Stomach (tissue), 9 donors: ENCODE results near the gene DOCK6. TPM values are rescaled to one million over a fixed set of nuclear protein-coding genes. Genes with fewer than 3 reads are reported as not detected.

Source experiments
- DNase-seq, 2 donors: peaks; one replicate each; pipeline versions ENCODE4 v3.0.0 to v3.0.0-alpha.2; 2013 to 2019
- H3K27ac ChIP-seq, 5 donors: fragments of 200-600 bp in 4 of 5; sonication (generic) in 4 of 5; one replicate each; pipeline ENCODE4 v1.5.1; 2013 to 2019; ENCODE audit warnings: mild to moderate bottlenecking in 1 of 5, moderate library complexity in 1 of 5
- H3K27me3 ChIP-seq, 3 donors: fragments of 200-600 bp; sonication (generic); one replicate each; pipeline ENCODE4 v1.5.1; 2017 to 2019; ENCODE audit warnings: mixed run types in 1 of 3
- H3K36me3 ChIP-seq, 4 donors: fragments of 200-600 bp; sonication (generic); 1 replicate in 3 of 4; 2 replicates in 1 of 4; pipeline ENCODE4 v1.5.1; 2016 to 2019
- H3K4me1 ChIP-seq, 4 donors: fragments of 200-600 bp; sonication (generic); one replicate each; pipeline ENCODE4 v1.5.1; 2016 to 2019
- H3K4me3 ChIP-seq, 4 donors: fragments of 200-600 bp; sonication (generic) in 3 of 4; one replicate each; pipeline ENCODE4 v1.5.1; 2016 to 2019; ENCODE audit warnings: mild to moderate bottlenecking in 1 of 4
- H3K9me3 ChIP-seq, 4 donors: fragments of 200-600 bp; sonication (generic); one replicate each; pipeline ENCODE4 v1.5.1; 2016 to 2019
- EP300 ChIP-seq: sonication (generic); formaldehyde crosslinking; IDR thresholded peaks from one replicate; pipeline ENCODE4 v1.6.1; 2017; ENCODE audit warnings: antibody characterized with exemption
- POLR2A ChIP-seq, 4 donors: fragments of 450-650 bp; IDR thresholded peaks; one replicate each; pipeline ENCODE4 v1.6.1; 2016; ENCODE audit warnings: antibody characterized with exemption in 4 of 4, control low read depth in 2 of 4, mild to moderate bottlenecking in 1 of 4, moderate library complexity in 1 of 4
- POLR2AphosphoS5 ChIP-seq, 3 donors: sonication (generic); formaldehyde crosslinking; IDR thresholded peaks; one replicate each; pipeline ENCODE4 v1.6.1; 2016; ENCODE audit warnings: antibody characterized with exemption in 3 of 3
- WGBS, 5 donors: extraction: QIAGEN DNeasy Blood & Tissue Kit in 3 of 5; methylation state at CpG; one replicate each; pipeline versions ENCODE4 v1.1.5 to v1.1.7; 2013 to 2018; 5-methylcytosine and 5-hydroxymethylcytosine counted together
- intact Hi-C: fragments of 100-400 bp; cut with DNase I; formaldehyde crosslinking; loops from one replicate; pipeline ENCODE4 v1.15.1; 2023; ENCODE audit warnings: low total_unique reads
- polyA plus RNA-seq, 3 donors: library from polyadenylated mRNA; stranded (reverse); fragments of 200-250 nt; gene quantifications; one replicate each; pipeline ENCODE4 v1.2.3, GENCODE V29; 2013
- total RNA-seq, 5 donors: library from RNA; depleted of rRNA; stranded (reverse); fragments of >200 nt; gene quantifications; one replicate each; pipeline versions ENCODE4 v1.1.0 to v1.2.3, GENCODE V29; 2014 to 2016
- TF ChIP-seq, protein P1 (sequence below), 7 experiments: fragments of 450-650 bp in 4 of 7; fragments of 200-600 bp in 3 of 7; sonication (generic) in 3 of 7; IDR thresholded peaks; one replicate each; pipeline ENCODE4 v1.5.1; 2016 to 2019; ENCODE audit warnings: antibody characterized with exemption in 7 of 7, control low read depth in 2 of 7, mild to moderate bottlenecking in 1 of 7
- donor health status: healthy with polysubstance abuse.
- donor health status: Bipolar disorder and iron deficiency.
- donor health status: healthy.

DOCK6 gene
- total and polyA plus RNA-seq, 8 donors: 21.4 to 243 (median 58.9) TPM

DNA sequence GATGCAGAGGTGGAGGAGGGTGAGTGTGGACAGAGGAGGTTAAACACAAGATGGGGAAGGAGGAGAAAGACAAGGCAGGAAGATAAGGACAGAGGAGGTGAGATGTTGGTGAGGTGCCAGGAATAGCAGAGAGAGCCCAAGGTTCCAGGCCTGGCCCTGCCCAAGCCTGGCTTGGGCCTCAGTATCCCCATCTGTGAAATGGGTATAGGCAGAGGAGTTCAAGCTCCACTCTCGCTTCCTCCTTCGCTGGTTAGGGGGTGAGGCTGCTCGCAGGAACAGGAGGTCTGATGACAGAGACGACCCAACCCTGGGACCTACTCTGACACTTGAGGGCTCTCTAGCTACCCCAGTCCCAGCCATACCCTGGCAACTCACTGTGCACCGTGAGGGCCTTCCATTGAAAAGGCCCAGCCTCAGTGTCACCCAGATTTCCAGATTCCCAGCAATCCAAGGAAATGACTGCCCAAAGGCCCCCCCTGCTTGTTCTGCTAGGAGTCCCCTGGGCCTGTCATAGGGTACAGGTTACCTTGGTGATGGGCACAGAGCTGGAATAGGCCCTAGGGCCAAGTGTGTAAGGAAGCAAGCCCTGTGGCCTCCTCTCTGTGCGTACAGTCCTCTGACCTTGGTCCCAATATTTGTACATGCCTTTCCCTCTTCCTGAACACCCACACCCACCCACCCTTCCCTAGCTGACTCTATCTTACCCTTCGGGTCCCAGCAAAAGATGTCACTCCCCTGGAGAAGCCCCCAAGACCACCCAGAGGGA lies 31.5 kb downstream of the DOCK6 start:
- no peak for TF ChIP-seq POLR2AphosphoS5 (IDR thresholded peaks at IDR 0.05)
- TF ChIP-seq POLR2A (IDR thresholded peaks at IDR 0.05): no peak
- TF ChIP-seq, protein P1, sequence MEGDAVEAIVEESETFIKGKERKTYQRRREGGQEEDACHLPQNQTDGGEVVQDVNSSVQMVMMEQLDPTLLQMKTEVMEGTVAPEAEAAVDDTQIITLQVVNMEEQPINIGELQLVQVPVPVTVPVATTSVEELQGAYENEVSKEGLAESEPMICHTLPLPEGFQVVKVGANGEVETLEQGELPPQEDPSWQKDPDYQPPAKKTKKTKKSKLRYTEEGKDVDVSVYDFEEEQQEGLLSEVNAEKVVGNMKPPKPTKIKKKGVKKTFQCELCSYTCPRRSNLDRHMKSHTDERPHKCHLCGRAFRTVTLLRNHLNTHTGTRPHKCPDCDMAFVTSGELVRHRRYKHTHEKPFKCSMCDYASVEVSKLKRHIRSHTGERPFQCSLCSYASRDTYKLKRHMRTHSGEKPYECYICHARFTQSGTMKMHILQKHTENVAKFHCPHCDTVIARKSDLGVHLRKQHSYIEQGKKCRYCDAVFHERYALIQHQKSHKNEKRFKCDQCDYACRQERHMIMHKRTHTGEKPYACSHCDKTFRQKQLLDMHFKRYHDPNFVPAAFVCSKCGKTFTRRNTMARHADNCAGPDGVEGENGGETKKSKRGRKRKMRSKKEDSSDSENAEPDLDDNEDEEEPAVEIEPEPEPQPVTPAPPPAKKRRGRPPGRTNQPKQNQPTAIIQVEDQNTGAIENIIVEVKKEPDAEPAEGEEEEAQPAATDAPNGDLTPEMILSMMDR (IDR thresholded peaks at IDR 0.05): no peak
- TF ChIP-seq EP300: no peak
- H3K4me1 ChIP-seq: no peaks in the 10 kb centered on the region
- H3K27ac ChIP-seq: no peak overlapping the region
- H3K9me3 ChIP-seq: no peaks in the 10 kb centered on the region
- H3K4me3 ChIP-seq: no peak overlapping the region
- intact Hi-C loops: no loop called here
- H3K36me3 ChIP-seq: peaks cover 27 to 79% (median 73%) of the 10 kb centered on the region in 4 donors
- no peak for DNase-seq
- 86 to 90% (median 88%) methylated on average over 6 to 7 of the region's 7 CpGs for WGBS, 5 donors
- no peaks in the 10 kb centered on the region for H3K27me3 ChIP-seq

DNA sequence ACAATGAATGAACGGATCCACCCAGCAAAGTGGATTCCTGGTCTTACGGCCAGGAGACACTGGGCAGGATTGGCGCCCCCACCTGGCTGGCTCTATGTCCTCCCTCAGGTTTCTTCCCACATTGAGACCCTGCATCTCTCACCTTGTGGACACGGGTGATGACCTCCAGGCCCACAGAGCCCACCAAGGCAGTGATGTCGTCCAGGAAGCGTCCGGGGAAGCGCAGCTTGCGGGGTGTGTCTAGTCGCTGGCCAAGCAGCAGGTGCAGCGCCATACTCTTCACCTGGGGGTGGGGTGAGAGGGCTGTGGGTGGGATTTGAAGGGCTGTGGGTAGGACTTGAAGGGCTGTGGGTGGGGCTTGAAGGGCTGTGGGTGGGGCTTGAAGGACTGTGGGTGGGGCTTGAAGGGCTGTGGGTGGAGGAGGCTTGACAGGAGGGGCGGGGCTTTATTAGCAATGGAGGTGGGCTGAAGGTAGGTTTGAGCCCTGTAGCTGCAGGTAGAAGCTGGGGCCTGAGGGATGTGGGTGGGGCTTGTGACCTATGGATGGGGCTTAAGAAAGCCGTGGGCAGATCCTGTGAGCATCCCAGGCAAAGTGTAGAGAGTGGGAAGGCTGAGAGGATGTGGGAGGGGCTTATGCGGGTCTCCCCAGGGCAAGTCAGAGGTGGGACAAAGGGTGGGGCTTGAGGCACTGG lies 35.0 kb downstream of the DOCK6 start:
- Histone ChIP-seq H3K4me1 (no peaks in the 10 kb centered on the region), H3K9me3 (no peaks in the 10 kb centered on the region), H3K36me3 (peaks cover 22 to 85% (median 79%) of the 10 kb centered on the region in 4 donors), H3K27me3 (no peaks in the 10 kb centered on the region), H3K4me3 (no peak overlapping the region), H3K27ac (no peak overlapping the region)
- 85 to 93% (median 92%) methylated on average over 14 of the region's 14 CpGs for WGBS, 5 donors
- DNase-seq: no peak
- TF ChIP-seq POLR2A (IDR thresholded peaks at IDR 0.05) (no peak), EP300 (no peak), POLR2AphosphoS5 (IDR thresholded peaks at IDR 0.05) (no peak)
- TF ChIP-seq, protein P1 (IDR thresholded peaks at IDR 0.05): no peak
- intact Hi-C loops: loop anchor here (10.0 kb wide), 1 partner anchor 213 kb away; no protein-coding TSS in a partner anchor

DNA sequence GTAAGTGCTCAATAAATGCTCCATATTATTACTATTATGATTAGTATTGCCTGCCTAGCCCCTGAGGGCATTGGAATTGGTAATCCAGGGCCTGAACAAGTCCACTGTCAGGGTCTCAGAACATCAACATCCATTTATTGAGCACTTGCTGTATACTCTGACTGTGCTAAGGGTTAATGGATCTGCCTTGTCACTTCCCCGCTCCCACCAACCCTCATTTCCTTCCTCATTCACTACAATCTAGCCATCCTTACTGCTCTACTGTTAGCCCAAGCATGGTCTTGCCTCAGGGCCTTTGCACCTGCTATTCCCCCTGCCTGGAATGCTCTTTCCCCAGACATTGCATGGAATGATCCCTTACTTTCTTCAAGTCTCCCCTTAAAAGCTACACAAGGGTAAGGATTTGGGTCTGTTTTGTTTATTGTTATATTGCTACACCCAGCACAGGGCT lies 35.6 kb downstream of the DOCK6 start:
- intact Hi-C loops: loop anchor here (10.0 kb wide), 1 partner anchor 212 kb away; no protein-coding TSS in a partner anchor
- H3K27ac ChIP-seq: no peak overlapping the region
- no peak for DNase-seq
- no peaks in the 10 kb centered on the region for H3K27me3 ChIP-seq
- WGBS, 5 donors: 59 to 92% (median 81%) methylated on average over 1 of the region's 1 CpG
- no peak overlapping the region for H3K4me3 ChIP-seq
- H3K4me1 ChIP-seq: no peaks in the 10 kb centered on the region
- H3K9me3 ChIP-seq: peaks cover 0 to 4% (median 1%) of the 10 kb centered on the region in 4 donors
- peaks cover 23 to 85% (median 79%) of the 10 kb centered on the region in 4 donors for H3K36me3 ChIP-seq
- TF ChIP-seq POLR2A (IDR thresholded peaks at IDR 0.05) (no peak), POLR2AphosphoS5 (IDR thresholded peaks at IDR 0.05) (no peak), EP300 (no peak)
- TF ChIP-seq, protein P1 (IDR thresholded peaks at IDR 0.05): no peak

DNA sequence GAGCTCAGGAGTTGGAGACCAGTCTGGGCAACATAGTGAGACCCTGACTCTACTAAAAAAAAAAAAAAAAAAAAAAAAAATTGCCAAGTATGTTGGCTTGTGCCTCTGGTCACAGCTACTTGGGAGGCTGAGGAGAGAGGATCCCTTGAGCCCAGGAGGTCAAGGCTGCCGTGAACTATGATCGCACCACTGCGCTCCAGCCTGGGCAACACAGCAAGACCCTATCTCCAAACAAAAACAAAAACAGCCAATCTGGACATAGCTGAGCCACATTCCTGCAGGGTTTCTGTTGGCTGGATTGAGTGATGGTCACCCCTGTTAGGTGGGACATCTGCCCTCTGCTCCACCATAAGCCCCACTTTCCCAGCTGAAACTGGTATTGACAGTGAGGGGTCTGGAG lies 36.5 kb downstream of the DOCK6 start:
- WGBS, 5 donors: 96 to 100% (median 98%) methylated on average over 3 of the region's 3 CpGs
- Histone ChIP-seq H3K27ac (no peak overlapping the region), H3K27me3 (no peaks in the 10 kb centered on the region), H3K4me3 (no peak overlapping the region), H3K9me3 (peaks cover 0 to 12% (median 10%) of the 10 kb centered on the region in 4 donors), H3K36me3 (peaks cover 28 to 85% (median 79%) of the 10 kb centered on the region in 4 donors), H3K4me1 (no peaks in the 10 kb centered on the region)
- DNase-seq: no peak
- intact Hi-C loops: loop anchor here (10.0 kb wide), 1 partner anchor 211 kb away; no protein-coding TSS in a partner anchor
- TF ChIP-seq POLR2A (IDR thresholded peaks at IDR 0.05) (no peak), EP300 (no peak), POLR2AphosphoS5 (IDR thresholded peaks at IDR 0.05) (no peak)
- TF ChIP-seq, protein P1 (IDR thresholded peaks at IDR 0.05): no peak
